B cell (primary cell): ENCODE measurements around the gene ANKRD65.

Experiments
- CTCF ChIP-seq: fragments of 200-600 bp; IDR thresholded peaks from one replicate; pipeline ENCODE4 v1.8.0; 2022; ENCODE audit warnings: antibody characterized with exemption, mild to moderate bottlenecking
- EZH2 ChIP-seq: IDR thresholded peaks from 2 replicates; pipeline ENCODE4 v1.6.1; 2012; ENCODE audit warnings: borderline replicate concordance, low read depth, mild to moderate bottlenecking, moderate library complexity, low read length; ENCODE audit not compliant: insufficient read depth, poor library complexity, severe bottlenecking

GRCh38 chr1:1428174-1428573, 7.1 kb upstream of the ANKRD65 start:
- TF ChIP-seq CTCF (no peak), EZH2 (no peak)
